ENCODE results near the gene ARIH2. TPM values are rescaled to one million over a fixed set of nuclear protein-coding genes. Genes with fewer than 3 reads are reported as not detected.

ARIH2 gene
- total and polyA plus RNA-seq, 9 of the 15 experiments (the other 6 are each of a cell fraction or from before 2014, with no cell fraction given) = 27.0 to 120 (median 108) TPM

GRCh38 chr3:49017971-49018706, 99.5 kb downstream of the ARIH2 start, which contains the start of gene DALRD3 (continued):
- TF ChIP-seq CCNT2 (IDR thresholded peaks at IDR 0.05; ENCODE audit: borderline replicate concordance, extremely low read depth, insufficient read length, low read depth, low read length) (peak; percentile 86), CREM (IDR thresholded peaks at IDR 0.05; ENCODE audit: low read depth) (peak; percentile 95), MEF2A (IDR thresholded peaks at IDR 0.05; ENCODE audit: control insufficient read depth, low read depth, low read length) (no peak), ZNF511 (CRISPR knock-in tag; IDR thresholded peaks at IDR 0.05) (0 out of 2 replicates have a peak, but pooled peaks have one; percentile 12), ZNF407 (IDR thresholded peaks at IDR 0.05; ENCODE audit: low read depth) (no peak), FOXJ3 (CRISPR knock-in tag; IDR thresholded peaks at IDR 0.05) (no peak), U2AF1 (optimal IDR thresholded peaks at IDR 0.05; ENCODE audit: low read depth, low read length) (peak; percentile 71), PHF8 (IDR thresholded peaks at IDR 0.05; ENCODE audit: borderline replicate concordance, low read length) (peak; percentile 54; the same call in 1 of the 2 replicates), HMGN3 (IDR thresholded peaks at IDR 0.05; ENCODE audit: borderline replicate concordance, extremely low read depth, insufficient read length, low read depth, low read length) (peak; percentile 70), MLLT1 (IDR thresholded peaks at IDR 0.05) (no peak), EZH2 (IDR thresholded peaks at IDR 0.05; ENCODE audit: borderline replicate concordance, low read depth, low read length) (no peak)
- TF ChIP-seq, protein P1, sequence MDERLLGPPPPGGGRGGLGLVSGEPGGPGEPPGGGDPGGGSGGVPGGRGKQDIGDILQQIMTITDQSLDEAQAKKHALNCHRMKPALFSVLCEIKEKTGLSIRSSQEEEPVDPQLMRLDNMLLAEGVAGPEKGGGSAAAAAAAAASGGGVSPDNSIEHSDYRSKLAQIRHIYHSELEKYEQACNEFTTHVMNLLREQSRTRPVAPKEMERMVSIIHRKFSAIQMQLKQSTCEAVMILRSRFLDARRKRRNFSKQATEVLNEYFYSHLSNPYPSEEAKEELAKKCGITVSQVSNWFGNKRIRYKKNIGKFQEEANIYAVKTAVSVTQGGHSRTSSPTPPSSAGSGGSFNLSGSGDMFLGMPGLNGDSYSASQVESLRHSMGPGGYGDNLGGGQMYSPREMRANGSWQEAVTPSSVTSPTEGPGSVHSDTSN (CRISPR knock-in tag; IDR thresholded peaks at IDR 0.05; ENCODE audit: low read depth) = no peak
- TF ChIP-seq, protein P1 (tag; conservative IDR thresholded peaks at IDR 0.05; ENCODE audit: low read depth) = no peak
